ELF-1 (cell line): ENCODE measurements around the gene SLCO3A1.
"Not testable (repeated sequence)": the region's sequence is repeated elsewhere in the genome, so short reads cannot be mapped to it uniquely, and the experiment has no call there.

Experiments used
- DNase-seq: peaks from one replicate; pipeline ENCODE4 v3.0.0-alpha.2; 2016; ENCODE audit warnings: low read depth, low spot score

SLCO3A1 gene

DNA sequence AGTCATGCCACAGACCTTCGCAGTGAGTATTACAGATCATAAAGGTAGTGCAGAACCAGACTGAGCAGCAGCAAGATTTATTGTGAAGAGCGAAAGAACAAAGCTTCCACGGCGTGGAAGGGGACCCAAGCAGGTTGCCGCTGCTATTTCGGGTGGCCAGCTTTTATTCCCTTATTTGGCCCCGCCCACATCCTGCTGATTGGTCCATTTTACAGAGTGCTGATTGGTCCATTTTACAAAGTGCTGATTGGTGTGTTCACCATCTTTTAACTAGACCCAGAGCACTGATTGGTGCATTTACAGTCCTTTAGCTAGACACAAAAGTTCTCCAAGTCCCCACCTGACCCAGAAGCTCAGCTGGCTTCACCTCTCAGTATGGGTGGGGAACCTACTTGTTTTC lies 110.2 kb downstream of the SLCO3A1 start:
- DNase-seq, result not testable (repeated sequence)

DNA sequence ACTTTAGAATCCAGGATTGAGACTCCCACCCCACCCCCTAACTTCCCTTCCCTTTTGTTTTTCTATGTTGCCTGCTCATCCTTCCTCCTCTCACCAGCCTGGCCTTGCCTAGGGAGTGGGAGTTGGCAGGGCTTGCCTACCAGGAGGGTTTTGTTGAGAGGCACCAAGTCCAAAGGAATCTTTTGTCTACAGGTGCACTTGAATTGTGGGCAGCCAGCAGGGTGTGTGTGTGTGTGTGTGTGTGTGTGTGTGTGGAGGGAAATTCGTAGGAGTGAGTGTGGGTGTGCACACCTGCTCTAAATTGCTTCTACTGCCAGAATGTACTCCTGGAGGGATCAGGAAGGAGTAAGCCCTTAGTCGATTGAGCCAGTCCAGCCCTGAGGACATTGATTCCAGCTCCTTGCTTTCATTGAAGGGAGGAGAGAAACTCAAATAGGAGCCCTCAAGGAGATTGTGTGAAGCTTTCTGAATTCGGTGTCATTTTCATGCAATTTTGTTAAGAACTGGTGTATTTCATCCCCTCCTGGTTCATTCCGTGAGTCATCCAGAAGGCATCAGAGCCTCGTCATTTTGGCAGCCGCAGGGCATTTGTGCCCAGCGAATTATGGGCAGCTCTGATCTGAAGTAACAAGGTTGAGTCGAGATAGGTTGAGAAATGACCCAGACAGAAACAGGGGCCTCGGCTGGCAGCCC lies 112.1 kb downstream of the SLCO3A1 start:
- DNase-seq, result no peak

DNA sequence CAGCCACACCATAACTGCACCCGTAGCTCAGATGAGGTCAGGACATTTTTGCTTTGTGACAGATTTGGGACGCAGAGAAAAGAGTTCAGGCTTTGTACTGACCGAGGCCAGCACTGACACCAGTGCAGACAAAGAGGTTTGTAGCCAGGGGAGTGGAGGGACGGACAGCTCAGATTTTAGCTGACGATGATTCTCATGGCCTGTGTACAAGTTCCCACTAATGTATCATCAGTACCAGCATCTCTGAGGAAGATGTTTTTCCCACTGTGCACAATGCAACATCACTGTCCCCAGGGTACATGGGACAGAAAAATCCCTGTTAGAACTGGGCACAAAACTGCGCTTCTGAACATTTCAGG lies 112.7 kb downstream of the SLCO3A1 start:
- no peak for DNase-seq

DNA sequence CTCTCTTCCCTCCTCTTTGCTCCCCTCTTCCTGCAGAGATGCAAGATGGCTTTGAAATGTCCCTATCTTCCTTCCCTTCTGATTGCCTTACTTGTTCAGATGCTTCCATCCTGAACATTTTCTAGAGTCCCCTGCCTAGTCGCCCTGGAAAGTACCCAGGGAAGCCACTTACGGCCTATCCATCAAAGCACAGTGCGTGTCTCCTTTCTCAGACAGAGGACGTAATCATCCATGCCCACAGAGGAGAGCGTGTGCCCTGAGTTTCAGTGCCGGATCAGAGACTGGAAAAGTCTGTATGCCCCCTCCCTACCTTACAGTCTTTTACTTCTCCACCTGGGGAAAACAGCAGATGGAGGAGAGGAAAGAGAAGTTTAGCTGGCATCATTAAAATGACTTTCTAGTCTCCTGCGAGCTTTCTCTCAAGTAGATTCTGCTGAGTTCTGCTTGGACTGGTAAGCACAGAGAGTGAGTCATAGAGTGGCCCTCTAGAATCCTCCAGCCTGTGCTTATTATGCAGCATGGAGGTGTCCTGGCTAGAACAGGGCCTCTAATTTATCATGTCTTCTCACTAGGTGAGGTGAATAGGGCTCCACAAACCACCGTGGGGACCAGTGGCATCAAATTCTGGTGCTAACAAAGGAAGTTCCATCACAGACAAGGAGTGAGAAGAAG lies 114.6 kb downstream of the SLCO3A1 start:
- DNase-seq, result no peak

DNA sequence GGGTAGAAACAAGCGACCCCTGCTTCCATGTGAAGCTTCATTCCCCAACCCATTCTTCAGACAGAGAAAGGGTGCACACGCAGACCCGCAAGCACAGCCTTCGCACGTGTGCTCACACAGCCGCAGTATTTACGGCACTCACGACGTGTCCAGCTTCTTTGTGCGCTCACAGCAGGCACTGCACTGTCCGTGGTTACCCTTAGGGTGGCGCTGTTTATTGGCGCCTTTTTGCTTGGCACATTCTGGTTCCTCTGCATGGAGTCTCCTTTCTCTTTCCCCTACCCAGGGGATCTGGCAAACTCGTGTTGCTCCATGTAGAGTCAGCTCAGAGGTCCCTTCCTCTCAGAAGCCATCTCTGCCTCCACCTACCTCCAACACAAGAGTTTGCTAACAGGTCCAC lies 115.1 kb downstream of the SLCO3A1 start:
- no peak for DNase-seq

DNA sequence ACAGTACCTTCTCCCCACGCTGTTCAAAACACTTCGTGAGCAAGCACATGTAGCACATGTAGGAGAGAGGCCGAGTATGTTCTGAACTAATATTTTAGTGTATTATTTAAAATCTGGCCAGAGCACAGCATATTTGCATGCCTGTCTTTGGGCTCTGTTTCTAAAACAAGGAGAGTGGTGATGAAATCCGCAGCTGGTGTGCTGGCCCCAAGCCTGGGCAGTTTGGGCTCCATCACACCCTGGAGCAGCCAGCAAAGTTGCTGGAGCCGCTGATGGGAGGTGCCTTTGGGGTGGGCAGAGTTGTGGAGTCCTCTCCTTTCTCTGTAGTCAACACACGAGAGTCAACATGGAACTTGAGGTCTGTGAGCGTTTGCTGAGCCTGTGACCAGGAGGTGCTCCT lies 116.6 kb downstream of the SLCO3A1 start:
- no peak for DNase-seq

DNA sequence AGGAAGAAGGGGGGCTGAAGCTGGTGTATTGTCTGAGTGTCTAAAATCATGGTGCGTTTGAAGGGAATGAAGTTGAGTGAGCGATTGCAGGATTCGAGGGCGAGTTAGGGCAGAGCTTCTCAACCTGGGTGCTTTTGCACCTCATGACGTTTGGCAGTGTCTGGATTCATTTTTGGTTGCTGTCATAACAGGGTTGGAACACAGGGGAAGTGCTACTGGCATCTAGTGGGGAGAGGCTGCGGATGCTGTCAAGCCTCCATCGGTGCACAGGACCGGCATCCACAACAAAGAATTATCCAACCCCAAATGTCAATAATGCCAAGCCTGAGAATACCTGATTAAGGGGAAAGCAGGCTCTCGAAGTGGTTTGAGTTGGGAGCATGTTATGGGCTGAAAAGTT lies 120.0 kb downstream of the SLCO3A1 start:
- DNase-seq, result no peak

DNA sequence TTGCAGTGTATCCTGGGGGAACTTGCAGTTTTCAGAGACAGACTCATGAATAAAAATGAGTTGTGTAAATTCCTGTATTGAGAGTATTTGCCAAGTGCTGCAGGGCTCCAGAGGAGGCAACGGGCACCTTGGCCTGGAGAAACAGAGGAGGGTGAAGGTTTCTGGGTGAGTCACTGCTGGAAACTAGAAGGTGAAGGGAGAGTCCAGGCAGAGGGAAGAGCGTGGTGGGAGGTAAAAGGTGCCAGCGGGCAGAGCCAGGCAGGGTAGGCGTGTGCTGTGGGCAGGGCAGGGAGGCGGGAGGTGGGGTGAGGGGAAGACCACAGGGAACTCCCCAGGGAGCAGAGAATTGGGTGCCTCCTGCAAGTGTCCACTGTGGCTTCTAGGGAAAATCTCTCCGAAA lies 120.8 kb downstream of the SLCO3A1 start:
- DNase-seq, result no peak

DNA sequence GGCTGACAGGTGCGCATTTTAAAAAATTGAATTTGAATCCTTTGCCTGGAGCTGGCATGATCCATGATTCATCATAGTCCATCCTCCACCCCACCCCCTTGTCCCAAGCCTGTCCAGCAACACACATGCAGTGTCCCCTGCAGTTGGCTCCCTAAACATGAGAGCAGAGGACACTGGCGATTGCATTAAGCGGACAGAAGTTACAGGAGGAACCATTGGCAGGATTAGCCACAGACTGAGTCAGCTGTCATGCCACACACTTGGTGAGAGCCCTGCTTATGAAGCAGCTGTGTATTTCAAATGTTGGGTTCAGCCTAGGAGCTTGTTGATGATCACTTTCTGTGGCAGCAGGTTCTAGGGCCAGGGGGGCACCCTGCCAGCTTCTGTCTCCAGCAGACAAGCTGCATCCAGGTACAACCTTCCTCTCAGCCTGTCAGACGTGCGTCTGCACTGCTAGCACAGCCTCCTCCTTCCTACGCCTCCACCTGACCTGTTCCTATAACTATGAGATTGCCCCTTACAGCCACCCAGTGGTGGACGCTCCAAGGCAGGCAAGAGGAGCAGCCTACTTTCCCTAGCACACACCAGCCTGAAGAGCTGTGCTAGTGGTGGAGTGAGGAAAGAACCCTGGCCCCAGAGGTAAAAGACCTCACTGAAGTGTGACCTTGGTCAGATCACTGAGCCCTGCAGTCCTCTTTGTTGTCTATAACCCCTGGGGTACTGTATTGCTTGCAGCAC lies 121.9 kb downstream of the SLCO3A1 start:
- peak; percentile 33 for DNase-seq

DNA sequence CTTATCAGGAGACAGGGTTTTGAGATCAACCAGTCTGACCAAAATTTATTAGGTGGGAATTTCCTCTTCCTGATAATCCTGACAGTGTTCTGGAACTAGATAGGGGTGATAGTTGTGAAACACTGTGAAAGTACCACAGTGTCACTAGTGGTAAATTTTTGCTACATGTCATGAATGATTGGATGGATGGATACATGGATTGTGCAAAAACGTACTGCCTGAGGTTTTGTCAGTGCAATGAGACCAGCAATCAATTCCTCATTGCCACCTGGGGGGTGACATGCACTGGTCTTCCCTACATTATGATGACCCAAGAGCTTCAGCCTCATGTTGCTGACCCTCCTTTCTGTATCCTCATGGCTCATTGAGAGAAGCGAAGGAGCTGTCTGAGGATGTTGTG lies 123.5 kb downstream of the SLCO3A1 start:
- DNase-seq, result no peak

DNA sequence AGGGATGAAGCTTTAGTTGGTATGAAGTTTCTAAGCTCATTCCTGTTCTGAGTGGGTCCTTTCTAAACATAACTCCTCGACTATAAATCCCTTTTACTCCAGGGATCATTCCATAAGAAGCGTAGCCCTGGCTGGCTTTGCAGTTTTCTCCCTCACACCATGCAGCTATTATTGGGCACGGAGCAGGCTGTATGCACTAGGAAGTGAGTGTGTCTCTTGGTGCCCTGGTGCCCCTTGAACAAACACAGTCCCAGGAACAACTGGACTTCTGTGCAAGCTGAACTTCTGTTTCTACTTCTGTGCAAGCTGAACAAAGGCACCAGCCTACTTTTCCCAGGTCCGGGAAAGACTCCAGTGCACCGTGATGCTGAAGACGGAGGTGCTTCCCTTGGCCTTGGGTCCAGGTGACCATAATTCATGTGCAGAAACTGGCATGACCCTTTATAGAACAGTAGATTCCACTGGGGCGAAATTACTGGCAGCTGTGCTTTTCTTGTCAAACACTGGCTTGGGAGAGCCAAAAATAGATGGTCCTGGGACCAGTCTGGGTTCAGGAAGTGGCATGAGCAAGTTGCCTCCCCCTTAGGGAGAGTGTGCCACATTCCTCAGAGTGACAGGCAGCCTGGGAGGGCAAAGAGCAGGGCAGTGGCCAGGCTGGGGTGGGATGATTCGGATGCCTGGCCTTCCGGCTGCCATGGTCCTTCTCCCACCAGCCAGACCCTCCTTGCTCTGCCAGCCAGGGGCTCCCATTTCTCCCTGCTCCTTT lies 127.2 kb downstream of the SLCO3A1 start:
- DNase-seq, result no peak

DNA sequence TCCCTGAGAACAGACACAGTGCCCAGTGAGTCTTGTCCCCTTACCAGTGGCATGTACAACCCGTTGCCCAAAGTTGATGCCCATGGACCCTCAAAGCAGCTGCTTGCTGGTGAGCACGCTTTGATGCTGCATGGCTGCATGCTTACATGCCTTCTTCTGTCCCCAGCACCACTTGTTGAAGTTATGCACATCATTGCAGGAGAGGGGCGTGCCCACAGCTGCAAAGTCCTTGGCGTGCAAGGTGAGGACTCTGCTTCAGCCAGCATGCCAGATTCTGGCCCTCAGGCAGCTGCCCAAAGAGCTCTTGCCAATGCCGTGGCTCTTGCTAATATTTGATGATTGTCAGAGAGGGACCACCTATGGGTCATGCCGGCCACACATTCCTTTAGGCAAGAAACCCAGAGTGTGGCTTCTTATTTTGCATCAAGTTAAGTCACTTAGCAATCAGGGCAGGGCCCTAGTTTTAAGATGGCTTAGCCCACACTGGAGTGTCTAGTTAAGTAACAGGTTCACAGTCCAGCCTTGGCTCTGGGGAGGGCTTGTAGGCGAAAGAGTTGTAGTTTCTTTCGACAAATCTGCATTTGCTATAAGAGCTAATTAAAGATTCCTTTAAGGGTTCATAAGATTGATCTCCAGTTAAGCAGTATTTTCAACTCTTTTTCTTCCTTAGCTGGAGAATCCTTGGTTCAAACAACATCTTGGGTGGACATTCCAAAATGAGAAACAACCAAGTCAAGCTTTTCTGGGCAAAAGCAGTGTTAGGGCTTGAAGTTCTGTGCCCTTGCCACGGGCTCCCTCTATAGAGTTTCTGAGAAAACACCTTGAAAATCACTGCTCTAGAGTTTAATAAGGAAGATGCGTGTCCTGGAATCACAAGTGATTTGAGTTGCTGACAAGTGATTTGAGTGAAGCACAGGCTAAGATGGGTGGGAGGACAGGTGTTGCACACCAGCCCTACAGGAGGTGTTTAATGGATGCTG lies 128.6 kb downstream of the SLCO3A1 start:
- no peak for DNase-seq

DNA sequence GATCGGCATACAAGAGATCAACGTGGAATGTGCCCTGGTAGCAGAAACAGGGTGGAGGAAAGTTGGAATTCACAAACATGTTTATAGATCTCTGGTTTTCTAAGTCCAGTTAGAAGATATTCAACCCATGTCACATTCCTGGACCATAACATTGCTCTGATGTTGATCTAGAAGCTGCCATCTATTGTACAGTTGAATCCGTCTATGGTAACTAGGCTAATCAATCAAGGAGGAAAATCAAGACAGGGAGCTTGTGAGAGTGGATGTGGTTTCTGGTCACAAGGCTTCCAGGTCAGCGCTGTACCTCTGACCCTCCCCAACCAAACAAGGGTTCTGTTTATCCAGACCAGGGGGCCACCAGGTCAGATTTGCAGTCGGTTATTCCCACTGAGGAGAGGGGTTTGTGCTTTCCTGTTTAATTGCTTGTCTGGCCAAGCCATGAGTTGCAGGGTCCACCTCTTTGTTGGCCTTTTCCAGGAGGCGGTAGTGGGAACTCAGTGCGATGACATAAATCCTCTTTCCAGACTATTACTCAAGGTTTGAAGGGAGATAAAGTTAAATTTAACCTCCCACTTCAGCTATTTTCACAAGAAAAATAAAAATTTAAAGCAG lies 130.3 kb downstream of the SLCO3A1 start:
- no peak for DNase-seq

DNA sequence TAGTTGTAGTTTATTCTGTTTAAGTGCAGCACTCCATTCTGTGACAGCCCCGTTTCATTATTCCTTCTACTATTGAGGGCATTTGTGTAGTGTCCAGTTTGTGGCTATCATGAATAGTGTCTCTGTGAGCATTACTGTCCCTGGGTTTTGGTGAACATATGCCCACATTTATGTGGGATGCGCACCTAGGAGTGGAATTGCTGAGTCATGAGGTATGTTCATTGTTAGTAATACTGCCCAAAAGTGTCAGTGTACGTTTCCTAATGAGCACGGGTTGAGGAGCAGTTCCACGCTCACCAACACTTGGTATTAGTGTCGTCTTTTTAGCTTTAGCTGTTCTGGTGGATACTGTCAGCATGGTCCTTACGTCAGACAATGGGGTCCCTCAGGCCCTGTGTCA lies 131.8 kb downstream of the SLCO3A1 start:
- DNase-seq, result no peak

DNA sequence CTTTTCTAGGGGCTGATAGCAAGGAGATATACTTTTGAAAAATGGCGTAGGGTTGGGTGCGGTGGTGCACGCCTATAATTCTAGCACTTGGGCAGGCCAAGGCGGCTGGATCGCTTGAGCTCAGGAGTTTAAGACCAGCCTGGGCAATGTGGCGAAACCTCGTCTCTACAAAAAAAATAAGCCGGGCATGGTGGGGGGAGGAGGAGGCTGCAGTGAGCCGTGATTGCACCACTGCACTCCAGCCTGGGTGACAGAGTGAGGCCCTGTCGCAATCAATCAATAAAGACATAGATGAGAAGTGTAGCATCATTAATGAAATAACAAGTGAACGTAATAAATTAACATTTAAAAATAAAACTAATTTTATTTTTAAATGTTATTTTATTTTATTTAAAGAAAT lies 134.6 kb downstream of the SLCO3A1 start:
- DNase-seq, result no peak

DNA sequence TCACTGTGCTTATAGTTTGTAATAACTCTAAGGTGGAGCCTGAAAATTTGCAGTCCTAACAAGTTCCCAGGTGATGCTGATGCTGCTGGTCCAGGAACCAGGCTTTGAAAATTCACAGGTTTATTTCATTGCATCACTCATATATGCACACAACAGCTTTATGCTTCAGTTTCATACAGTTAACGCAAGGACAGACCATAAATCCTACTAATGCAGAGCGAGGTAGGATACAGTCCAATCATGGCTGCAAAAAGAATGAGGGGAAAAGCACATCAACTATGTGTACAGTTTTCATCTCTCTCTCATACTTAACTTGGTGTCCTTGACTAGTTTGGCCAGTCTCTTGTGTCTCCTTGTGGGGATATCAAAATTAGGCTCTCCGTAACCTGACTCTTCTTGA lies 135.1 kb downstream of the SLCO3A1 start:
- DNase-seq, result no peak

DNA sequence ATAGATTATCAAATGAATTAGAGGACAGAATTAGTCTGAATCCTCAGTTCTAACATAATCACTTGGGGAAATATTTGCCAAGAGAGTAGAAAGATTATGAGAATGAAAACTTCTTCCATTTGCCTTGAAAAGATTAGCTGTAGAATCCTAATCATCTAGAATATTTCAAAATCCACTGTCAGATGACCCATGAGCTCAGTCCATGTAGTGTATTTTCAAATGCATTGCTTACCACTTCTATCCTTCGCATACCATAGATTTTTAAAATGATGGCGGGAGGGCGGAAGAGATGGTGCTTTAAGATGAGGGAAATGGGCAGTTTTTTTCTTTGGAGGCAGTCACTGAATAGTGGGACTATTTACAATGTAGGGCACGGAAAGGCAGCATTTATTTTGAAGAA lies 136.3 kb downstream of the SLCO3A1 start:
- no peak for DNase-seq

DNA sequence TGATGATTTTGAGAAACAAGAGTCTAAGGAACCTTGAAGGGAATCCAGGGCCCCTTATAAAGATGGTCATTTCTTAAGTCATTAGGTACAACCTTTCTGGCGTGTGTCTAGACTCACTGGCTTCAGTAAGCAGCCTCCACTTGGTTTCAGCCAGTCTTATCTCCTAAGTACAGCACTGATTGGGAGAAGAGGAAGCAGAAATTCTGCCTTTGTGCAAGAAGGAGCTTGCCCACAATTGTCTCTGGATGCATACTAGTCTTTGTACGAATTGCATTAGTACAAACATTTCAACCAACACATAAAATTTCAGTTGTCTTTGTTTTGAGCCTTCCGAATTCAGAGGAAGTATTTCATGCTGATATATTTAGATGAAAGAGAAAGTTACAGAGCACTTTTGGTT lies 139.4 kb downstream of the SLCO3A1 start:
- no peak for DNase-seq

DNA sequence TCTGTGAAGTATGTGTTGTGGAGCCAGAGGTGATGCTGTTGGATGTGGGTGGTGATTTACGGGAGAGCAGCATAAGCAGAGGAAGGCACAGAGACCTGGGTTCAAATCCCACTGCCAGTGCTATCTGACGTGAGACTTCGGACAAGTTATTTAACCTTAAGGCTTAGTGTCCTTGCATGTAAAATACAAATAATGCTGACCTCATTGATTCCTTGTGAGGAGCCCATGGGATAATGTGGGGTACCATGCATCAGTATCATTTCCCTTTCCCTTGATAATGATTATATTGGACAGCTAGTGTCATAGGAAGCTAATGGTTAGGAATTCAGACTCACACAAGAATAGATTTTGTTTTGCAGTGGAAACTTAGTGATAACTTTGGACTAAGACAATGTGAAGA lies 141.6 kb downstream of the SLCO3A1 start:
- DNase-seq, result no peak

DNA sequence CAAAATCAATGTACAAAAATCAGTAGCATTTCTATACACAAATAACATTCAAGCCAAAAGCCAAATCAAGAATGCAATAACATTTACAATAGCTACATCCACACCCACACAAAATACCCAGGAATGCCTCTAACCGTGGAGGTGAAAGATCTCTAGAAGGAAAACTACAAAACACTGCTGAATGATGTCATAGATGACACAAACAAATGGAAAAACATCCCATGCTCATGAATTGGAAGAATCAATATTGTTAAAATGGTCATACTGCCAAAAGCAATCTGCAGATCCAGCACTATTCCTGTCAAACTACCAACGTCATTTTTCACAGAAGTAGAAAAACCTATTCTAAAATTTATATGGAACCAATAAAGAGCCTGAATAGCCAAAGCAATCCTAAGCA lies 143.7 kb downstream of the SLCO3A1 start:
- no peak for DNase-seq

DNA sequence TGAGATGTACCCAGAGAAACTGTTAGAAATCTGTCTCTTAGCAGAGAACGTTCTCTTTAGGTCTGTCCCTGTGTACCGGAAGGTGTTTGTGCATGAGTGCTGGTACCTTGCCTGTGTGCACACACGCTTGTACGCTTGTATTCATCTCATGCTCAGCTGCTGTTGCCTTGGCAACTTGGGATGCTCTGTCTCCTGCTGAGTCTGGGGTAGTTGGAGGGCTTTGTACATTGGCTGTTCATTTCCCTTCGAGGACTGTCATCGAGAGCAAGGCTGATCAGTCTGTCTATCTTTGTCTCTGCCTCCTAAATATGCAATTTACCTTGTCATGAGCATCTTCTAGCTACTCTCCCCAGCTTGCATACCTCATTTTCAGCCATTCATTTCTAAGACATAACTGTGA lies 147.2 kb downstream of the SLCO3A1 start:
- DNase-seq, result no peak
